HG03342 (cell line): ENCODE results near the gene MEI4.
"Not testable (repeated sequence)": the region's sequence is repeated elsewhere in the genome, so short reads cannot be mapped to it uniquely, and the experiment has no call there.

Experiments
- ATAC-seq: cut with Tn5 transposase; IDR thresholded peaks from one replicate; pipeline ENCODE4 v1.9.1; 2021; ENCODE audit warnings: mild to moderate bottlenecking, moderate library complexity; ENCODE audit not compliant: unreplicated experiment

The MEI4 gene

GRCh38 chr6:77678048-77678447 lies 25.2 kb downstream of the MEI4 start:
- no peak for ATAC-seq

DNA sequence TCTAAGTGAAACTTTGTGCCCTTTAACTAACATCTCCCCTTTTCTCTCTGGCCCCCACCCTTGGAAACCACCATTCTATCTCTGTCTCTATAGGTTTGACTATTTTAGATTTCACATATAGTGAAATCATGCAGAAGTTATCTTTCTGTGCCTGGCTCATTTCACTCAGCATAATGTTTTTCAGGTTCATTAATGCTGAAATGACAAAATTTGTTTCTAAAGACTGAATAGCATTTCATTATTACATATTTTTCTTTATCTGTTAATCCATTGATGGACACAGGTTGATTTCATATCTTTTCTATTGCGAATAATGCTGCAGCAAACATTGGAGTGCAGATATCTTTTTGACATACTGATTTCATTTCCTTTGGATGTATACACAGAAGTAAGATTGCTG lies 30.7 kb downstream of the MEI4 start:
- no peak for ATAC-seq

DNA sequence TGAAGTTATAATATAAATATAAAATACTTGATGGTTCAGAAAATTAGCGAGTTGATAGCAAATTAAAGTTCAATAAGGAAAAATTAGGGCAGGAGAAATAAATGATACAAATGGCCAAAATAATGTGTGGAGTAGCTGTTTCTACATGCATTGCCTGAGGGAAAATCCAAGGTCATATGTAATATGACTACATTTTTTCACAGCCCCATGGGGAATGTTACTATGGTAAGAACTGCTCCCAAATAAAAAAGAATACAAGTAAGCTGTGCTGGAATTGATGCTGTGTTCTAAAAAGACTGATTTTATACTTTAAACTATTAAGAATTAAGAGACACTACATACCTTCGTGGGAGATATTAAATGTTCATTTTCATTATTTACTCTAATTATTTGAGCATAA lies 34.1 kb downstream of the MEI4 start:
- ATAC-seq, result no peak

DNA sequence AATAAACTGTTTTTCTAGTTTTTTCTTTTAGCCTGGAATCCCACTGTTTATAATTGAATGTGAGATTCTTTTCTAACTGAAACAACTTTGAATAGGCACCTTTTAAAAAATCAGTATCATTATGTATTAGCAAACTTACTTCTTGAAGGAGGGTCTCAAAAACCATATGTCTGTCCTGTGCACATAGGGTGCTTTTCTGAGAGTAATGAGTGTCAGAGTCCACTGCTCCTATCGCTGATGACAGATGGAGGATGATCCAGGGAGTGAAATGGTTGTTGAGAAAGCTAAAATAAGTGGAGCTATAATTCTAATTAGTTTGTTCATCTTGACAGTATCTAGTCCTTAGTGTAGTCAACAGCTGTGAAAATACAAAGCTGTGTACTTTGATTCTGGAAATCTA lies 35.8 kb downstream of the MEI4 start:
- ATAC-seq, result no peak

- ATAC-seq, result not testable (repeated sequence)
Measured at GRCh38 chr6:77700095-77700494, 47.3 kb downstream of the MEI4 start.

GRCh38 chr6:77707603-77708002 lies 54.8 kb downstream of the MEI4 start:
- ATAC-seq, result no peak

GRCh38 chr6:77715588-77715987 lies 62.7 kb downstream of the MEI4 start:
- no peak for ATAC-seq

- ATAC-seq, result no peak
Measured at GRCh38 chr6:77716311-77716710, 63.5 kb downstream of the MEI4 start.

- ATAC-seq, result not testable (repeated sequence)
Measured at GRCh38 chr6:77736010-77736409, 83.2 kb downstream of the MEI4 start.

- ATAC-seq, result no peak
Measured at GRCh38 chr6:77740380-77740779, 87.5 kb downstream of the MEI4 start.

- ATAC-seq, result not testable (repeated sequence)
Measured at GRCh38 chr6:77752156-77752555, 99.3 kb downstream of the MEI4 start.

DNA sequence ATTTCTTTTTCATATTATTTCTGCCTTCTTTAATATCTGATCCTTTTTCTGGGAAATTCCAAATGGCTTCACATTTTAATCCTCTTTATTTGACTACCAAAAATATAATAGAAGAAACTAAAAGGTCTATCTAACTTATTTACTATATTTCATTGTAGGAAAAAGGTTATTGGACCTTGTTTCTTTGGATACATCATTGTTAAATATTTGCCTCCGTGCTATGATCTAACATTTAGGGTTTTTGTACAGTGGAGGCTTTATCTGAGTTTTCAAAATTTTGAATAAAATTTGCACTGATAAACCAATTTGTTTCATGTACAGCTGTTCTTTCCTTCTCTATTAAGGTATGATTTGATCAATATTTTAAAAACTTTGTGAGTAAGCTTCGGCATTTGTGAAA lies 109.5 kb downstream of the MEI4 start:
- no peak for ATAC-seq

- ATAC-seq, result no peak
Measured at GRCh38 chr6:77763124-77763523, 110.3 kb downstream of the MEI4 start.

DNA sequence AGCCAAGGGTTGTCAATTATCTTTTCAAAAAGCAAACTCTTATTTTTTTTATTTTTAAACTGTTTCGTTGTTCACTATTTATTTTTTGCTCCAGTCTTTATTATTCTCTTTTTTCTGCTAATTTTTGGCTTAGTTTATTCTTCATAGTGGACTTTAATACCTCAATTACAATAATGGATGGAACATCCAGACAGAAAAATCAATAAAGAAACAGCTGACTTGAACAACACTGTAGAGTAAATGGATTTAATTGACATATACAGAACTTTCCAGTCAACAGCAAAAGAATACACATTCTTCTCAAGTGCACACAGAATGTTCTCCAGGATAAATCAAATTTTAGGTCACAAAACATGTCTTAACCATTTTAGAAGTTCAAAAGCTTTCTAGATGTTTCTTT lies 111.5 kb downstream of the MEI4 start:
- no peak for ATAC-seq

DNA sequence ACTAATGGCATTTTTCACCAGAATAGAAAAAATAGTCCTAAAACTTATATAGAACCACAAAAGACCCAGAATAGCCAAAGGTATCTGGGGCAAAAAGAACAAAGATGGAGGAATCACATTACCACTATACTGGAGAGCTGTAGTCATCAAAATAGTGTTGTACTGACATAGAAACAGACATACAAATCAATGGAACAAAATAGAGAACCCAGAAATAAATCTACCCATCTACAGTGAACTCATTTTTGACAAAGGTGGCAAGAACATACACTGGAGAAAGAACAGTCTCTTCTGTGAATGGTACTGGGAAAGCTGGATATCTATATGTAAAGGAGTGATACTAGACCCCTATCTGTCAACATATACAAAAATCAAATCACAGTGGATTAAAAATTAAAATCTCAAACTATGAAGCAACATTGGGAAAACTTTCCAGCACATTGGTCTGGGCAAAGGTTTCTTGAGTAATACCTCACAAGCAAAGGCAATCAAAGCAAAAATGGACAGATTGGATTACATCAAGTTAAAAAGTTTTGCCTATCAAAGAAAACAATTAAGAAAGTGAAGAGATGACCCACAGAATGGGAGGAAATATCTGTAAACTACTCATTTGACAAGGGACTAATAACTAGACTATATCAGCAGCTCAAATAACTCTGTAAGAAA lies 120.5 kb downstream of the MEI4 start:
- ATAC-seq, result no peak

DNA sequence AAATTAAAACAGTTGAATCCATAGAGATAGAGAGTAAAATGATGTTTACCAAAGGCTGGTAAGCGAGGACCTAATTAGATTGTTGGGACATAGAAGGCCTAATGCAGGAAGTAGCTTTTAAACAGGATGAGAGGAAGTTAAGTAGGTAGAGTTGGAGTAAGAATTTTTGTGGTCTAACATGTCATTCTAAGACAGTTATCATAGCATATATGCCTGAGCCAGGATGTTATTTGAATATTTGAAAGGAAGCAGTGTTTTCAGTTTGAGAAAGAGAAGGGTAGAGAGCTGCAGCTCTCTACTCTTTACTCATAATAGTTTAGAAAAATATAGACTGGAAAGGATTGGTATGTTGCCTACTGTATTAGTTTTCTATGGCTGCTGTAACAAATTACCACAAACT lies 121.6 kb downstream of the MEI4 start:
- ATAC-seq, result no peak

DNA sequence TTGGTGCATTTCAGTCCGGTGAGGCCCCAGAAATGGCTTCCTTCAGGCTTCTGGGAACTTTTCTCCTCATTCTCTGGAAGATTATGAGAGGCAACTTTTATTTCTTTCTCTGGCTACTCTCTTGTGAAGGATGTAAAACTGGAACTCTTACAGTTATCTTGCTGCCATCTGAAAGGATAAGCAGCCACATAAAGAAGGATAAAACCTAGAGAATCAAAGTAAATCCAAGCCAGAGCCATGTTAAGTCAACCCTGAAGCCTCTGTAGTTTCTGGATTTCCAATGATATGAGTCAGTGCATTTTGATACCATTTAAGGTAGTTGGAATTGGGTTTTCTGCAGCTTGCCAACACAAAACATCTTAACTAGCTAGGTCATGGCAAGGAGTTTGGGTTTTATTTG lies 123.6 kb downstream of the MEI4 start:
- no peak for ATAC-seq

DNA sequence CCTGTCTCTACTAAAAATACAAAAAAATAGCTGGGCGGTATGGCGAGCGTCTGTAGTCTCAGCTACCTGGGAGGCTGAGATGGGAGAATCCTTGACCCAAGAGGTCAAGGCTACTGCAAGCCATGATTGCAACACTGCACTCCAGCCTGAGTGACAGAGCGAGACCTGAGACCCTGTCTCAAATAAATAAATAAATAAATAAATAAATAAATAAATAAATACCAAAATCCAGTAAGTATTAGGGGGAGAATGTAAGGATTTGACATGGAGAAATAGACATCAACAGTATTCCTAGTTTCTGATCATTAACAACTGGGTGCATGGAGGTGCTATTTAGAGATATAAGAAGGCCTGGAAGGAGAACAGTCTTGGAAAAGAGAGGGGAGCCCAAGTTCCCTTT lies 125.7 kb downstream of the MEI4 start:
- no peak for ATAC-seq

DNA sequence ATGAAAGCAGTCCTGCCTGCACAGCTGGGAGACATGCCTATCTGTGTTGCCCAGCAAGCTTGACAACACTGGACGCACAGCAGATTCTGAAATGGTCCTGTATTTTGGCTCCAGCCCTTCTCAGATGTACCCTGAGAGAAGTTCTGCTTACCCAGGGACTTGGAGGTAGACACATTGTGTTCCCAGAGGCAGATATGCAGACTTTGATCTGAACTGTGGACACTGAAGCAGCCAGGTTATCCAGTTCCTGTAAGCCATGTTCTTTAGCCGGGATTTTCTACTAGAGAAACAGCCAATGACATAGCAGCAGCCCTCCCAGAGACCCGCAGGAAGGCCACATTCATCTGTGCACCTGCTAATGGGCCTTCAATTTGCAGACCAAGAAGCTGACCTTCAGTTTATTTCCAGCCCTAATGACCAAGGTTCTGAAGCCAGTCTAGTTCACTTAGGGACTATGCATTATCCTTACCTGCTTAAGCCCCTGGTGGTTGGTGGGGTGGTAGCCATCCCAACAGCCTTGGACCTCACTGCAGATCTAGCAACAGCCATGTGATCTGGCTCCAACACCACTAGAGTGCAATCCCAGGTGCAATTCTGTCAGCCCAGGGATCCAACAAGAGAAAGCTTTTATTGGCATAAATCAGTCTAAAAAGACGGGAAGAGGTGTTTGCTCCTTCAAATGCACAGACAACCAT lies 134.2 kb downstream of the MEI4 start:
- ATAC-seq, result no peak

GRCh38 chr6:77796824-77797809 lies 144.3 kb downstream of the MEI4 start:
- no peak for ATAC-seq

DNA sequence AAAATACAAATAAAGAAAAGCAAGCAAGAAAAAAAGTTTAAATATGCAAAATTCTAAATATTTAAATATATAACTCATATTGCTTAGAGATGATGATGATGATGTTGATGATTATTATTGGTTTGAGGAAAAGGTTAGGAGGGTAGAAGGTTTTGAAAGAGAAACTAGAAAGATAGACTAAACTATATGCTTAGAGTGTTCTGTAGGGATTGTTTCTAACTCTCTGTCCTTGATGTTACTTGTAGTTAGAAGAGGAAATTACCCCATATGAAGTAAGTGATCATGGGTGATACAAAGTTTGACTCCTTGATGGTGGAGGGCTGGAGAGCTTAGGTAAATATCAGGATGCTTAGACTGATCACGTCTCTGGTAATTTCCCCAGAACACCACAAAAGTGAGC lies 159.5 kb downstream of the MEI4 start:
- no peak for ATAC-seq

GRCh38 chr6:77813090-77813489 lies 160.3 kb downstream of the MEI4 start:
- no peak for ATAC-seq
